Activated naive CD4-positive, alpha-beta T cell treated with anti-CD3 and anti-CD28 coated beads, Interleukin-2, amount 50 U/mL, for 16 hours (primary cell): ENCODE measurements around the gene SCD5.

Source experiments
- DNase-seq: peaks from one replicate; pipeline ENCODE4 v3.0.0-alpha.2; 2020

Gene SCD5

GRCh38 chr4:82624819-82625218, 173.8 kb downstream of the SCD5 start:
- no peak for DNase-seq

- no peak for DNase-seq
These were observed 175.4 kb downstream of the SCD5 start for GRCh38 chr4:82623121-82623683.

GRCh38 chr4:82621251-82621650, 177.3 kb downstream of the SCD5 start:
- no peak for DNase-seq

GRCh38 chr4:82620126-82620735, 178.4 kb downstream of the SCD5 start:
- DNase-seq: no peak

GRCh38 chr4:82618103-82618720, 180.4 kb downstream of the SCD5 start:
- no peak for DNase-seq

GRCh38 chr4:82614838-82615449, 183.7 kb downstream of the SCD5 start:
- no peak for DNase-seq

- DNase-seq: no peak
These were observed 185.5 kb downstream of the SCD5 start for GRCh38 chr4:82613121-82613520.

- DNase-seq: no peak
These were observed 186.6 kb downstream of the SCD5 start for GRCh38 chr4:82611982-82612381.

GRCh38 chr4:82611527-82611926, 187.1 kb downstream of the SCD5 start:
- no peak for DNase-seq

GRCh38 chr4:82610041-82610440, 188.6 kb downstream of the SCD5 start:
- no peak for DNase-seq

GRCh38 chr4:82606622-82607021, 192.0 kb downstream of the SCD5 start:
- no peak for DNase-seq

- no peak for DNase-seq
These were observed 194.1 kb downstream of the SCD5 start for GRCh38 chr4:82604522-82604921.

GRCh38 chr4:82601242-82602015, 197.2 kb downstream of the SCD5 start:
- DNase-seq: no peak

GRCh38 chr4:82599336-82599735, 199.3 kb downstream of the SCD5 start:
- no peak for DNase-seq

GRCh38 chr4:82594456-82594855, 204.1 kb downstream of the SCD5 start:
- no peak for DNase-seq

- DNase-seq: no peak
These were observed 205.2 kb downstream of the SCD5 start for GRCh38 chr4:82593411-82593810.

GRCh38 chr4:82592639-82593038, 206.0 kb downstream of the SCD5 start:
- DNase-seq: no peak

GRCh38 chr4:82591592-82591991, 207.0 kb downstream of the SCD5 start:
- DNase-seq: no peak

GRCh38 chr4:82589756-82590155, 208.8 kb downstream of the SCD5 start:
- DNase-seq: no peak

- DNase-seq: no peak
These were observed 209.8 kb downstream of the SCD5 start for GRCh38 chr4:82588771-82589270.

- no peak for DNase-seq
These were observed 210.6 kb downstream of the SCD5 start for GRCh38 chr4:82587826-82588540.

- DNase-seq: no peak
These were observed 212.7 kb downstream of the SCD5 start for GRCh38 chr4:82585690-82586435.
